ENCODE data around the gene TNFRSF21.
"Not testable (repeated sequence)": the region's sequence is repeated elsewhere in the genome, so short reads cannot be mapped to it uniquely, and the experiment has no call there.

Gene TNFRSF21
- total RNA-seq = 0 to 2.0 (median 0.47) reads per million in 4 experiments

GRCh38 chr6:47309291-47310130 is at the start of gene TNFRSF21:
Gene TNFRSF21 (minus strand): TSS chr6:47309905. CDS start chr6:47309511, 394 bp downstream.
- DNase-seq = peak; percentile 56

DNA sequence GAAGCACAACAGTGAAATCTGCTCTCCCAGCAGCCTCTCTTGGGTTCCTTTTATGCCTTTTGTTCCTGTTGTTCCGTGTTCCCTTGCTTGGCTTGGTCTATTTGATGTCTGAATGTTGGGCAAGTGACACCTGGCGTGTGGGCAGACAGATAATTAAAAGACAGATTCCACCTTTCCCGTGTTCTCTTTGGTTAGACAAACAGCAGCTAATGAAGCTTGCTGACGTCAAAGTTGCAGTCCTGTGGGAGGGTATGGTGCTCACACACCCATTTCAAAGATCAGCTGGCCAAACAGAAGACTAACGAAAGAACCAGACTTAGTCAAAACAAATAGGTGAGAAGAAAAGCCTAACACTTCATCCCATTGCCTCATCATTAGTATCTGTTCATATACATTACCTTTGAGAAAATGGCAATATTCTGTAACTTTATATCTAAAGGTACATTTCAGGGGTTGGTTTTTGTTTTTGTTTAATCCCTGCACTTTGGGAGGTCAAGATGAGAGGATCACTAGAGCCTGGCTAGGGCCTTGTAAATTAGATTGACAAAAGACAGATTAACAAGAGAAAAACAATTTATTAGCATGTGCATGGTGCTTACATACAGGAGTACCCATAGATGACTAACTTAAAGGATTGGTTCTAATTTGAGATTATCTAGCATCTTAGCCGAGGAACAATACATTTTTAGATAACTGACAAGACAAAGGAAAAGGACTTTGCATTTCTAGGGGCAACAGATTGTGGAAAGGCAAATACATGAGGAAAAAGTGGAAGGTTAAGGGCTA is 48.9 kb upstream of the TNFRSF21 start:
- no peak for DNase-seq

GRCh38 chr6:47357827-47358226 is 48.1 kb upstream of the TNFRSF21 start:
- no peak for DNase-seq

DNA sequence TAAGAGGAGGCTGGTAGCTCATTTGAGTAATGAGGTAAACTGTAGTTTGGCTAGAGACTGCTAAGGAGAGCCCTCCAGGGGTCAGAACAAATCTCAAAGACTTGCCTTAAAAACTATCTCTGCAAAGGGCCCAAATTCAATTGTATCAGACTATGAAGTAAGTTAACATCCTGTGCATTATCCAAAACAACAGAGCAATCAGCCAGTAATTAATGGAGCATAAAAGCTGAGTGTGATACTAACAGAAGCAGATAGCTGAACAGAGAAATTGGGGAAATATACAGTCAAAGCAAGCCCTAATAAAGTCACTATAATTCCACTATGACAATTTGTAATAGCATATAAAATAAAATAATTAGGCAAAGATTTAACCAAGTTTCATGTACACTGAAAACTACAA is 45.8 kb upstream of the TNFRSF21 start:
- DNase-seq = no peak

DNA sequence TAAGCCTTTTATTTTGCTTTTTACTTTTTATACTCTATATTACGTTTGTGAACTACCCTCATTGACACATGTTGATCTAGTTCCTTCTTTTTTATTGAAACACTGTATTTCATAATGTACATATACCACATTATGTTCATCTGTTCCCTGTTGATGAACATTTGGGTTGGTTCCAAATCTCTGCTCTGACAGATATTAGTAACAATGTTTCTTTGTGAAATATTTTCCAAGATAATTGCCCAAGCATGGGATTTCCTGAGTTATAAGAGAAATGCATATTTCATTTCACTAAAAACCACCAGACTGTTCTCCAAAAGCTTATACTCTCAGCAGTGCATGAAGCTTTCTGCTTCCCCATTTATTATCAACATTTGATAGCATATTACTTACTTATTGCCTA is 44.2 kb upstream of the TNFRSF21 start:
- DNase-seq = no peak

DNA sequence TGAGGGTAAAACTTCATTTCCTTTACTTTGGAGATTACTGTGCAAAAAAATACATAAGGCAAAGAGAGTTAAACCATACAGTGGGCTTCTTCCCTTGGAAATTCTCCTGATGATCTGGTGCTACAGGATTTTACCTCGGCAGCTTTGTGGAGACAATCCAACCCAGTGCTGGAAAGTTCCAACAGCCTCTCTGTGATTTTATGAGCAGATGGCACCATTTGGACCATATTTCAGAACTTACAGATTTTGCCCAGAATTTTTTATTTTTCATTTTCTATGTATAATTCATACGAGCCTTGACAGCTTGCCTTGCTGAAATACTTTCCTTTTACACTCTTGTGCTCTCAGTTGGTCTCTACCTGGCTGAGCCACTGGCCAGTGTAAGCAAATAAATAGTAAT is 43.3 kb upstream of the TNFRSF21 start:
- no peak for DNase-seq

DNA sequence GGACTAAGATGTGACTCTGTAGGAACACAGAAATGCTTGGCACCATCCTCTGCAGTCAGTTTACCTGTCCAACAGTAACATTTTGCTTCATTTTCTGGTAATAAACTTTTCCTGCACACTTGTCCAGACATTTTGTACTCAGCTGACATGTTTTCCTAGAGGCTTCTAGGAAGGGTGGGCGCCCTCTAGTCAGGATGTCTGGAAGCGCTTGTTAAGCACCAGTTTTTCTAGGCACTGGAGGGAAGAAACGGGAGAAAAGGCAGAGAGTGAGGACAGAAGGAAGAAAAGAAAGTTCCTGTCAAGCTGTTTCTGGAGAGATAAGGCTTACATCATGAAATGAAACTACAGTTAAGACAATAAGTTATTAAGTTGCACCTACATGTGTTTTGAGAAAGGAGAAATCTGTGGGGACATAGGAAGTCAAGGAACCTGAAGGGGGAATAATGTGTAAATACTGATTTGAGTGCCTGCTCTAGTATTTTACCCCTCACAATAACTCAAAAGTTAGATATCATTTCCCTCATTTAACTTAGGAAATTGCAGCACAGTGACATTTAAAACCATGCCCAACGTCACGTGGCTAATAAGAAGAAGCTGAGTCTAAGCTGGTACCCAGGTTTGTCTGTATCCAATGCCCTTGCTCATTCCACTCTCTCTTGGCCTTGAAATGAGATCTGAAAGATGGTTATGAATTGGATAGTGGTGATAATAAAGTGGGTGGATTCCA is 42.7 kb upstream of the TNFRSF21 start:
- DNase-seq = no peak

GRCh38 chr6:47351621-47352020 is 41.9 kb upstream of the TNFRSF21 start:
- DNase-seq = no peak

- no peak for DNase-seq
Observed at GRCh38 chr6:47349931-47350330, 40.2 kb upstream of the TNFRSF21 start.

- no peak for DNase-seq
Observed at GRCh38 chr6:47348316-47348863, 38.7 kb upstream of the TNFRSF21 start.

GRCh38 chr6:47345761-47346160 is 36.1 kb upstream of the TNFRSF21 start:
- no peak for DNase-seq

GRCh38 chr6:47344022-47344421 is 34.3 kb upstream of the TNFRSF21 start:
- DNase-seq = no peak

DNA sequence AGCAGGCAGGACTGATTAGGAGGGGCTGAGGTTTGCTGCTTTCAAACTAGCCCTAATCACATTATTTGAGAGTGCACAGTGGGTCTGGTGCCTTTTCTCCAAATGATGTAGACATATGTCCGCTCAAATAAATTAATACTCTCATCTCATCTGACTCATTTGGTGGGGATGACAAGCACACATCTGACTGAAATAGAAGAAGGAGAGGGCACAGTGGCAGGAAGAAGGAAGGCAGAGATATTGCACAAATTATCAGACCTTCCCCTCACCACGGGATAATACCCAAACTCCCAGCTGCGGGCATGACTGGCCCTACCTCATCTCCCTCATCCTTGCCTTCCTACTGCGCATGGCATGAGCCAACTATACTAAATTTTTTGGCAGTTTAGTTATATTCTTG is 33.9 kb upstream of the TNFRSF21 start:
- DNase-seq = no peak

GRCh38 chr6:47342824-47343223 is 33.1 kb upstream of the TNFRSF21 start:
- no peak for DNase-seq

DNA sequence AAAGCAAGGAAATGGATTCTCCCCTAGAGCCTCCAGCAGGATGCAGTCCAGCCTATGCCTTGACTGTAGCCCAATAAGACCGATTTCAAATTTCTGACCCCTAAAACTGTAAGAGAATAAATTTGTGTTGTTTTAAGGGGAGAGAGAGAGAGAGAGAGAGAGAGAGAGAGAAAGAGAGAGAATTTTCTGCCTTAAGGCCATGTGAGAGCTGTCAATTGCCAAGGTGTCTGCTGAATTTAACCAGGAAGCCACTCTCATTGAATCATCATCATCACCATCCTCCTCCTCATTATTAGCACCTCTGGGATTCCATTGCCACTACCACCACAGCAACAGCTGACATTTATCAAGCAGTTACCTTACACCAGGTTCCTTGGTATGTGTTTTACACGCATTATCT is 27.8 kb upstream of the TNFRSF21 start:
- DNase-seq = no peak

DNA sequence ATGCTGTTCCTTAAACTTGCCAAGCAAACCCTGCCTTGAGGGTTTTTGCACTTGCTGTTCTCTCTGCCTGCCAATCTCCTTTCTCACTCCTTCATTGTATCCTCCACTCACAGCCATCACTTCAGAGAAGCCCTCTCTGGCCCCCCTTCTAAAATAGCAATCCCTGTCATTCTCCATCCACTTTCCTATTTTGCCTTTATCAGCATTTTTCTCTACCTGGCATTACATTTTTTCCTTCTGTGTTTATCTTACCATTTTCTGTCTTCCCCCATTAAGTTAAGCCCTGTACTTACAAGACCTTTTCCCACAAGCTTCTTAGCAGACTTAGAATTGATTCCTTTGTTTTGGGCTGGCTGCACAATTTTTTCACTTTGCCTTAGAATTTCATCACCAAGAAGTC is 26.6 kb upstream of the TNFRSF21 start:
- no peak for DNase-seq

GRCh38 chr6:47335466-47335865 is 25.8 kb upstream of the TNFRSF21 start:
- DNase-seq = no peak

DNA sequence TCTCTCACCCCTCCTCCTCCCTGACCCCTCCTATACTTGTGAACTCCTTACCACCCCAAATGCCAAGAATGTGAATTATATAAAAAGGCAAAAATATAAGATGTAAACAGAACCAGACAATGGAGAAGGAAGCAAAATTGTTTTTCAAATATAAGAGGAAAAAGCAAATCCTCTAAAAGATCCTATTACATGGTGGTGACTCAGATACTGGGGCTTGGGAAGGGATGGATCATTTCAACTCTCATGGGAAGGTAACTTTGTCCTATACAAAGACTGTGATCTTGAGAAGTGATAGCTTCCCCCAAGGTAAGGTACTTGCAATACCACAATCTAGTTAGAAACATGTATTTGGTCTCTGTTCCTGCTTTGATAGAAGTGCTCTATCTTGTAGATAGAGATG is 24.6 kb upstream of the TNFRSF21 start:
- no peak for DNase-seq

- DNase-seq = not testable (repeated sequence)
Observed at GRCh38 chr6:47328606-47329005, 18.9 kb upstream of the TNFRSF21 start.

DNA sequence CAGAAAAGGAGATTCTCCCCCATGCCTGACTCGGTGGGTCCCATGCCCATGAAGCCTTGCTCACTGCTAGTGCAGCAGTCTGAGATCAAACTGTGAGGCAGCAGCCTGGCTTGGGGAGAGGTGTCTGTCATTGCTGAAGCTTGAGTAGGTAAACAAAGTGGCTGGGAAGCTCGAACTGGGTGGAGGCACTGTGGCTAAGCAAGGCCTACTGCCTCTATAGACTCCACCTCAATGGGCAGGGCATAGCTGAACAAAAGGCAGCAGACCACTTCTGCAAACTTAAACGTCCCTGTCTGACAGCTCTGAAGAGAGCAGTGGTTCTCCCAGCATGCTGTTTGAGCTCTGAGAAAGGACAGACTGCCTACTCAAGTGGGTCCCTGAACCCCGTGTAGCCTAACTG is 18.4 kb upstream of the TNFRSF21 start:
- not testable (repeated sequence) for DNase-seq

DNA sequence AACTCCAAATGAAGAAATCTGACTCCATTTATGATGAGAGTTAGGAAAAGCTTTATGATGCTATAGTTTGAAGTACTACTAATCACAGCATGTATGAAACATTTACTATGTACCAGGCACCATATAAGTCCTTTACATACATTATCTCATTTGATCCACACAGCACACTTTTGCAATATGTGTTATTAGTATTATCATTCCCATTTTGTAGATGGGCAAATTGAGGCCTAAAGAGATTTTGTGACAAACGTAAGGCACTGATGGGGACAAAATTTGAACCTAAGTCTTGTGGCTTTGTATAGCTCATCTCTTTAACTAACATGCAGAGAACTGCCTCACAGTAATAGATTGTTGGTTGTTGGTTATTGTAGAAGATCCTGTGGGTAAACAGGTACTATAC is 14.2 kb upstream of the TNFRSF21 start:
- DNase-seq = no peak

- DNase-seq = no peak
Observed at GRCh38 chr6:47323321-47323720, 13.6 kb upstream of the TNFRSF21 start.

GRCh38 chr6:47321577-47321976 is 11.9 kb upstream of the TNFRSF21 start:
- DNase-seq = no peak
